ENCODE results near the gene GHRH. TPM values are rescaled to one million over a fixed set of nuclear protein-coding genes. Genes with fewer than 3 reads are reported as not detected.

The GHRH gene
- total RNA-seq, 1 experiment from 2014 or later, result not detected

DNA sequence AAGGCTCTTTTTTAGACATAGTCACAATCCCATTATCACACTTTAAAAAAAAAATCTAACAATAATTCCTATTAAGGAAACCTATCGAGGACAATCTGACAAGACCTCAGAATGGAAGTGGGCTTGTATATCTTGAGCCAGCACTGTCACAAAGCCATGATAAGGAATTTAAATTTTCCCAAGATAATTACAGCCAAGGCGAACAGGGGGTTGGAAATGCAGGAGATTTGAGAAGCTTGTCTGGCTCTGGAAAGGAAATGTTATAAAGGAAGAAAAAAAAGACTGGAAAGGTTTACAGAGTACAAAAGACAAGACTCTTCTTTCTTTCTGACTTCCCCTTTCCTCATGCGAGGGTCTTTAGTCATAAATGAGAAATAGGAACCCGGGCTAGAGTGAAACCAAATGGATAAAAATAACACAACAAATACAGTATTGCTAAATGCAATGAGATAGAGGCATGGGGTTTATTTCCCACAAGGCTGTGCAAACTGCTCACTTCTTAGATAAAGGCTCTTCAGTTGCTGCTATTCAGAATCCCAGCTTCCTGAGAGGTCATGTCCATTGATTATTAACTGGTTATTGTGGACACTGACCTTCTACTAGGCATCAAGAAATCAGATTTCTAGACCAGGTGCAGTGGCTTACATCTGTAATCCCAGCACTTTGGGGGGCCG, 13.4 kb upstream of the GHRH start (continued):
- no peak for TF ChIP-seq SP1 (IDR thresholded peaks at IDR 0.05; ENCODE audit: low read depth)
- no peak for TF ChIP-seq FOSL1 (IDR thresholded peaks at IDR 0.05; ENCODE audit: low read depth)

DNA sequence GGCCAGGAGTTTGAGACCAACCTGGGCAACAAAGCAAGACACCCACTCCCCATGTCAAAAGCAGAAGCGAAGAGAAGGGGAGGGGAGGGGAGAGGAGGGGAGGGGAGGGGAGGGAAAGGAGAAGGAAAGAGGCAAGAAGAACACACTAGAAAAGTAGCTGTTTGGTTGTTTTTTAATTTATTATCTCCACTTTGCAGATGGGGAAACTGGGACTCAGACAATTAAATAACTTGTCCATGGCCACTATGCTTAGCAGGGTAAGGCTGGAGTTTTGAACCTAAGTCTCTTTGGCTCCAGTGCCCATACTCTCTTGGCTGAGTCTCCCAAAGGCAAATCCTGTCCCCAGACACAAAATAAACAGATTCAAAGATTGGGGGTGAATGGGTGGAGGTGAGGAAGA, 12.4 kb upstream of the GHRH start:
- no peak for ATAC-seq
- H3K9me2 ChIP-seq (ENCODE audit: insufficient read depth), result no peaks in the 10 kb centered on the region
- no peak for DNase-seq (ENCODE audit: low read depth, low spot score)
- H3K9me3 ChIP-seq (ENCODE audit: control insufficient read depth in 1 of 2, insufficient read depth in 1 of 2, low read depth in 1 of 2, low read length in 2 of 2), result no peaks in the 10 kb centered on the region
- H2AFZ ChIP-seq (ENCODE audit: low read depth, low read length, poor library complexity, severe bottlenecking), result no peak overlapping the region
- POLR2A ChIA-PET, result no interaction called here
- no peak overlapping the region for H3K9ac ChIP-seq (ENCODE audit: low read length)
- H3K4me2 ChIP-seq (ENCODE audit: low read length), result no peak overlapping the region
- H3K4me1 ChIP-seq (ENCODE audit: control insufficient read depth in 1 of 2, insufficient read depth in 2 of 2, low read length in 2 of 2), result peaks cover 3 to 6% of the 10 kb centered on the region in 2 experiments; a peak in 3 of 4 replicates
- H4K20me1 ChIP-seq (ENCODE audit: insufficient read depth), result no peaks in the 10 kb centered on the region
- intact Hi-C loops (cut with micrococcal nuclease), result no loop called here
- H3K36me3 ChIP-seq (ENCODE audit: control insufficient read depth in 1 of 2, insufficient read depth in 2 of 2, low read length in 2 of 2), result no peaks in the 10 kb centered on the region
- CTCF ChIA-PET, result interaction anchor here (1.3 kb wide), 1 partner anchor 261 kb away, joined by 3 read pairs; no protein-coding TSS in a partner anchor
- H3K4me3 ChIP-seq (replicated peaks in 1 of 2; ENCODE audit: low read depth in 1 of 2, low read length in 2 of 2), result no peak overlapping the region
- no peak overlapping the region for H3K27ac ChIP-seq (ENCODE audit: low read depth, low read length)
- RAD21 ChIA-PET (ENCODE audit: low non-redundant PET in 1 of 2, low total read pairs in 2 of 2, uncharacterized antibody in 2 of 2, unreplicated experiment in 2 of 2), result no interaction called here
- BruUV-seq (replicated peaks), result no TSS peak
- H3K79me2 ChIP-seq (ENCODE audit: insufficient read depth, low read length), result no peaks in the 10 kb centered on the region
- H3K27me3 ChIP-seq (ENCODE audit: insufficient read depth, low read length), result no peaks in the 10 kb centered on the region
- TF ChIP-seq, protein P1, sequence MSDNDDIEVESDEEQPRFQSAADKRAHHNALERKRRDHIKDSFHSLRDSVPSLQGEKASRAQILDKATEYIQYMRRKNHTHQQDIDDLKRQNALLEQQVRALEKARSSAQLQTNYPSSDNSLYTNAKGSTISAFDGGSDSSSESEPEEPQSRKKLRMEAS (IDR thresholded peaks at IDR 0.05), result no peak
- TF ChIP-seq POLR2A (IDR thresholded peaks at IDR 0.05; ENCODE audit: borderline replicate concordance, extremely low read depth, insufficient read depth, insufficient read length), result no peak
- no peak for TF ChIP-seq SIN3A (IDR thresholded peaks at IDR 0.05; ENCODE audit: low read depth)

DNA sequence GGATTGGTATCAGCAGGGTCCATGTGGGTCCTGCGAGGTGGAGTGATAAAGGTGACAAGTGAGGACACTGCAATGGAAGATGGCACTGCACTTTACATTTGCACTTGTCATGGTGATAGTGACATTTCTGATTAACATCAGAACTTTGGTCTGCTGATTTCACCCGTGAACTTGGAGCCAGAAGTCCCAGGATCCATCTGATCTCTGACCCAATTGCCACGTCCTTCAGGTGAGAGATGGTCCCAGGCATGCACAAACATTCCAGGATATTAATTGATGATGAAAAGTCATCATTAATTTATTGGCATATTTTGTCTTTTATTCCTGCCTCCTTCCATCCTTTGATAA, 9.8 kb upstream of the GHRH start:
- RAD21 ChIA-PET (ENCODE audit: low non-redundant PET in 1 of 2, low total read pairs in 2 of 2, uncharacterized antibody in 2 of 2, unreplicated experiment in 2 of 2), result no interaction called here
- CTCF ChIA-PET, result interaction anchor here (1.0 to 2.9 kb wide), 3 partner anchors 262 to 272 kb away, joined by 3 to 14 read pairs (median 10); no protein-coding TSS in a partner anchor
- H3K4me3 ChIP-seq (replicated peaks in 1 of 2; ENCODE audit: low read depth in 1 of 2, low read length in 2 of 2), result no peak overlapping the region
- peaks cover 3 to 13% of the 10 kb centered on the region in 2 experiments for H3K4me1 ChIP-seq (ENCODE audit: control insufficient read depth in 1 of 2, insufficient read depth in 2 of 2, low read length in 2 of 2)
- H3K27me3 ChIP-seq (ENCODE audit: insufficient read depth, low read length), result no peaks in the 10 kb centered on the region
- POLR2A ChIA-PET, result interaction anchor here (1.7 kb wide), 1 partner anchor 257 kb away, joined by 3 read pairs; no protein-coding TSS in a partner anchor
- BruUV-seq (replicated peaks), result no TSS peak
- no peaks in the 10 kb centered on the region for H3K9me2 ChIP-seq (ENCODE audit: insufficient read depth)
- no peaks in the 10 kb centered on the region for H4K20me1 ChIP-seq (ENCODE audit: insufficient read depth)
- H3K27ac ChIP-seq (ENCODE audit: low read depth, low read length), result no peak overlapping the region
- intact Hi-C loops (cut with micrococcal nuclease), result no loop called here
- no peaks in the 10 kb centered on the region for H3K79me2 ChIP-seq (ENCODE audit: insufficient read depth, low read length)
- ATAC-seq (no peak), DNase-seq (ENCODE audit: low read depth, low spot score) (no peak)
- no peaks in the 10 kb centered on the region for H3K9me3 ChIP-seq (ENCODE audit: control insufficient read depth in 1 of 2, insufficient read depth in 1 of 2, low read depth in 1 of 2, low read length in 2 of 2)
- H2AFZ ChIP-seq (ENCODE audit: low read depth, low read length, poor library complexity, severe bottlenecking), result no peak overlapping the region
- no peak overlapping the region for H3K4me2 ChIP-seq (ENCODE audit: low read length)
- no peak overlapping the region for H3K9ac ChIP-seq (ENCODE audit: low read length)
- H3K36me3 ChIP-seq (ENCODE audit: control insufficient read depth in 1 of 2, insufficient read depth in 2 of 2, low read length in 2 of 2), result no peaks in the 10 kb centered on the region
- TF ChIP-seq EZH2phosphoT487 (IDR thresholded peaks at IDR 0.05; ENCODE audit: borderline replicate concordance) (no peak), FOSL1 (IDR thresholded peaks at IDR 0.05; ENCODE audit: low read depth) (no peak), SIN3A (IDR thresholded peaks at IDR 0.05; ENCODE audit: low read depth) (no peak), EGR1 (IDR thresholded peaks at IDR 0.05; ENCODE audit: low read depth) (no peak), RAD21 (IDR thresholded peaks at IDR 0.05; ENCODE audit: low read depth) (no peak), SP1 (IDR thresholded peaks at IDR 0.05; ENCODE audit: low read depth) (no peak), JUND (IDR thresholded peaks at IDR 0.05) (no peak), YY1 (IDR thresholded peaks at IDR 0.05; ENCODE audit: extremely low read depth, insufficient replicate concordance, low read depth, low read length) (no peak), CBX3 (IDR thresholded peaks at IDR 0.05; ENCODE audit: low read depth) (no peak), ZNF274 (IDR thresholded peaks at IDR 0.05; ENCODE audit: low read depth, low read length) (no peak), EZH2 (IDR thresholded peaks at IDR 0.05) (no peak), TCF7L2 (IDR thresholded peaks at IDR 0.05; ENCODE audit: borderline replicate concordance, extremely low read depth, insufficient read depth, insufficient read length) (no peak)
- TF ChIP-seq, protein P1 (IDR thresholded peaks at IDR 0.05), result no peak
- TF ChIP-seq, protein P2, sequence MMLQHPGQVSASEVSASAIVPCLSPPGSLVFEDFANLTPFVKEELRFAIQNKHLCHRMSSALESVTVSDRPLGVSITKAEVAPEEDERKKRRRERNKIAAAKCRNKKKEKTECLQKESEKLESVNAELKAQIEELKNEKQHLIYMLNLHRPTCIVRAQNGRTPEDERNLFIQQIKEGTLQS (IDR thresholded peaks at IDR 0.05), result no peak

Measured in HCT116 (cell line).